Right kidney (tissue), 9 donors: ENCODE data around the gene PFDN1.
A peak's percentile ranks its signal among the peaks of the same experiment; 100 is the strongest.
"Not testable (repeated sequence)": the region's sequence is repeated elsewhere in the genome, so short reads cannot be mapped to it uniquely, and the experiment has no call there.

Experiments
- DNase-seq: peaks from one replicate; pipeline ENCODE4 v3.0.0-alpha.2; 2016
- long read RNA-seq, 8 donors: transcript quantifications; one replicate each; lab custom pipeline, GENCODE V29; 2026

Gene PFDN1
- long read RNA-seq, donor 1, transcript PFDN1-202 (3 exons, 787 nt), result minor isoform, 9 of 75 reads
- long read RNA-seq, donor 1, transcript PFDN1-201 (4 exons, 1,352 nt), result major isoform, 52 of 75 reads
- long read RNA-seq, donor 1, transcript PFDN1-203 (3 exons, 1,091 nt), result minor isoform, 13 of 75 reads
- long read RNA-seq, donor 1, partial matches to known transcripts, result 0 of 75 reads
- long read RNA-seq, donor 1, other reads (novel, unspliced or antisense), result 0 of 75 reads
- long read RNA-seq, donor 2, transcript PFDN1-201 (4 exons, 1,352 nt), result major isoform, 16 of 25 reads
- long read RNA-seq, donor 2, transcript PFDN1-202 (3 exons, 787 nt), result minor isoform, 7 of 25 reads
- long read RNA-seq, donor 2, partial matches to known transcripts, result 0 of 25 reads
- long read RNA-seq, donor 2, other reads (novel, unspliced or antisense), result 0 of 25 reads
- long read RNA-seq, donor 3, transcript PFDN1-201 (4 exons, 1,352 nt), result major isoform, 15 of 26 reads
- long read RNA-seq, donor 3, transcript PFDN1-202 (3 exons, 787 nt), result minor isoform, 6 of 26 reads
- long read RNA-seq, donor 3, partial matches to known transcripts, result 0 of 26 reads
- long read RNA-seq, donor 3, other reads (novel, unspliced or antisense), result 0 of 26 reads
- long read RNA-seq, donor 4, transcript PFDN1-203 (3 exons, 1,091 nt), result minor isoform, 6 of 52 reads
- long read RNA-seq, donor 4, transcript PFDN1-202 (3 exons, 787 nt), result minor isoform, 11 of 52 reads
- long read RNA-seq, donor 4, transcript PFDN1-201 (4 exons, 1,352 nt), result major isoform, 33 of 52 reads
- long read RNA-seq, donor 4, partial matches to known transcripts, result 0 of 52 reads
- long read RNA-seq, donor 4, other reads (novel, unspliced or antisense), result 0 of 52 reads
- long read RNA-seq, donor 5, transcript PFDN1-201 (4 exons, 1,352 nt), result major isoform, 32 of 47 reads
- long read RNA-seq, donor 5, transcript PFDN1-203 (3 exons, 1,091 nt), result minor isoform, 13 of 47 reads
- long read RNA-seq, donor 5, partial matches to known transcripts, result 0 of 47 reads
- long read RNA-seq, donor 5, other reads (novel, unspliced or antisense), result 0 of 47 reads
- long read RNA-seq, donor 6, transcript PFDN1-204 (2 exons, 798 nt), result minor isoform, 6 of 41 reads
- long read RNA-seq, donor 6, transcript PFDN1-201 (4 exons, 1,352 nt), result major isoform, 27 of 41 reads
- long read RNA-seq, donor 6, partial matches to known transcripts, result 0 of 41 reads
- long read RNA-seq, donor 6, other reads (novel, unspliced or antisense), result 0 of 41 reads
- long read RNA-seq, donor 7, transcript PFDN1-201 (4 exons, 1,352 nt), result major isoform, 47 of 79 reads
- long read RNA-seq, donor 7, transcript PFDN1-204 (2 exons, 798 nt), result minor isoform, 5 of 79 reads
- long read RNA-seq, donor 7, transcript PFDN1-203 (3 exons, 1,091 nt), result minor isoform, 10 of 79 reads
- long read RNA-seq, donor 7, transcript PFDN1-202 (3 exons, 787 nt), result minor isoform, 10 of 79 reads
- long read RNA-seq, donor 7, partial matches to known transcripts, result 7 of 79 reads
- long read RNA-seq, donor 7, other reads (novel, unspliced or antisense), result 0 of 79 reads
- long read RNA-seq, donor 8, transcript PFDN1-203 (3 exons, 1,091 nt), result minor isoform, 11 of 56 reads
- long read RNA-seq, donor 8, transcript PFDN1-201 (4 exons, 1,352 nt), result major isoform, 42 of 56 reads
- long read RNA-seq, donor 8, partial matches to known transcripts, result 0 of 56 reads
- long read RNA-seq, donor 8, other reads (novel, unspliced or antisense), result 0 of 56 reads

GRCh38 chr5:140302786-140303639, at the start of gene PFDN1:
Gene PFDN1 (minus strand): TSS chr5:140303101. CDS start chr5:140303073, 28 bp downstream.
- peak; percentile 85 for DNase-seq

- peak; percentile 44 for DNase-seq
These were observed 48.9 kb upstream of the PFDN1 start for GRCh38 chr5:140351609-140352334.

- DNase-seq, result no peak
These were observed 46.3 kb upstream of the PFDN1 start for GRCh38 chr5:140349244-140349643.

- DNase-seq, result no peak
These were observed 45.2 kb upstream of the PFDN1 start for GRCh38 chr5:140348104-140348503.

- no peak for DNase-seq
These were observed 44.5 kb upstream of the PFDN1 start for GRCh38 chr5:140347360-140347759.

DNA sequence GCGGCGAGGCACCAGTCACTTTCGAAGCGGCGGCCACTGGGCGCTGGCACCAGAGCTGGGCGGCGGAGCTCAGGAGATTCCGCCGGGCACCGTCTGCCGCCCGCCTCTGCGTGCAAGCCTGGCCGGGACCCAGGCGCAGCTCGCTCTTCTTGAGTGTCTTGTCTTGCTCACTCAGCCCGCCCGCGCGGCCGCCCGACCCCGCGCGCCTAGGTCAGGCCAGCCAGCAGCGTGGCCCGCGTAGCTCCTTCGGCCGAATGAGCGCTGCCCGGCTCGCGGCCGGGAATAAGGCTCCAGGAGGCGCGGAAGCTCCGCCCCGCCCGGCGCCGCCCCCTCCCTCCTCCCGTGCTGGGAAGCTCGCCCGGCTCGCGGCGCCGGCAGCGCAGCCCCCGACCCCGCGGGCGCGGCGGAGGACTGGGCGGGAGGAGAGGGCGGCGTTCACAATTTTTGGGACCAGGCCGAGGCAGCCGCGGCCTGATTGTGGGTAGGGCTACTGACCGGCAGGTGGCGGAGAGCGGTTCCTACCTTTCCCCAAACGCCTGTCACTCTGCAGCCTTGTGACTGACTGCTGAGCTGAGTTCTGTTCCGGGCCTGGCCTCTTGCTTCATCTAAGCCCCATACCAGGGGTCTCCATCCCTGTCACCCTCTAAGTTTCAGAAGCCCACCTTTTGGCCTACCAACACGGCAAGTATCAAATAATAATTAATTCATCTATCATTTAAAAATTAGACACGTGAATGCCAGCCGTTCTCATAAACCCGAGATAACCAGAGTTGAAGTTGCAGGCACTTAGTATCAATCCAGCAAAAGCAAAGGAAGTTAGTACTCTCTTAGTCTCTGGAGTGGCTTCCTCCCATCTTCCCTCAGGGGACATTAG, 43.7 kb upstream of the PFDN1 start, which contains the start of gene HBEGF:
HBEGF (minus strand) TSS at position 256 of the 874 bp plus-strand sequence. CDS start 275 bp downstream, outside the sequence.
- peak; percentile 96 for DNase-seq

DNA sequence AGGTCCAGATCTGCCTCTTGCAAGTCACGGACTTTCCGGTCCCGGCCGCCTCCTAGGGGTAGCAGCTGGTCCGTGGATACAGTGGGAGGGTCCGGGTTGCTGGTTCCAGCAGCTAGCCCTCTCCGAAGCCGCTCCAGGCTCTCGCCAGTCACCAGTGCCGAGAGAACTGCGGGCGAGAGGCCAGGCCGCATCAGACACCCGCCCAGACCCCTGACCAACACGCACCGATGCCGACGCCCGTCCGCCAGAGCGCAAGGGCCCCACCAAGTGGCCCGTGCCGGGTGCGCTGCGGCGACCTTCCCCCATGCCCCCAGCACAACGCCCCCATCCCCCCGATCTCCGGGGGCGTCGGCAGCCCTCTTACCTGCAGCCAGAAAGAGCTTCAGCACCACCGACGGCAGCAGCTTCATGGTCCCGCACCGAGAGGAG, 43.0 kb upstream of the PFDN1 start:
- DNase-seq, result no peak

DNA sequence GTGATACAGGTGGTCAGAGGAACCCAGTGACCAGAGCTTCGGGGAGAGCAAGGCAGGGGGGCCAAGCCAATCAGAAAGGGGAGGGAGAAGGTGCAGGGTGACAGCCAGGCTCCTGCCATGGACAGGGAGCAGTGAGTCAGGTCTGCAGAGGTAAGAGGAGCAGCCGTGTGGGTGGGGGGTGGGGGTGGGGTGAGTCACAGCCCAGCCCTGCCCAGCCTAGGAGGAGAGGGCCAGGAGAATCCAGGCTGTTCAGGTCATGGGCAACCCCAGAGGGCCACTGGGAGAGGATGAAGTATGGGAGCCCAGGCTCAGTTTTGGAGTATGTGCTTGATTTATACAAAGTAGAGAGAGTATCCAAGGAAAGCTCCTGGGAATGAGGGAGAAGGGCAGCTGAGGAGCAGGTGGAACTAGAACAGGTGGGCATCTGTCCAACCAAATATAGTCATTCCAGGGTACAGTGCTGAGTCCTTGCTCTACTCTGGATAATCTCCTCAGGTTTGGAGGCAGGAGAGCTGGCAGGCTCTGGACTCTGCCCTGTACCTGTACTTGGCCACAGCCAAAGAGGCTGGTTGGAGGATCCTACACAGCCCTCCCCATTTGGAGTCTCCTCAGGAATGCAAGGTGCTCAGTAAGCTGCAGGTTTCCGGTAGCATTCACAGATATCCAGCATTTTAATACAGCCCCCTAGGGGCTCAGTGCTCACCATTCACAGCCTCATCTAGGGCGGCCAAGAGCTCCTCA, 42.0 kb upstream of the PFDN1 start:
- no peak for DNase-seq

GRCh38 chr5:140343849-140344248, 40.9 kb upstream of the PFDN1 start:
- not testable (repeated sequence) for DNase-seq

- no peak for DNase-seq
These were observed 40.0 kb upstream of the PFDN1 start for GRCh38 chr5:140342896-140343295.

DNA sequence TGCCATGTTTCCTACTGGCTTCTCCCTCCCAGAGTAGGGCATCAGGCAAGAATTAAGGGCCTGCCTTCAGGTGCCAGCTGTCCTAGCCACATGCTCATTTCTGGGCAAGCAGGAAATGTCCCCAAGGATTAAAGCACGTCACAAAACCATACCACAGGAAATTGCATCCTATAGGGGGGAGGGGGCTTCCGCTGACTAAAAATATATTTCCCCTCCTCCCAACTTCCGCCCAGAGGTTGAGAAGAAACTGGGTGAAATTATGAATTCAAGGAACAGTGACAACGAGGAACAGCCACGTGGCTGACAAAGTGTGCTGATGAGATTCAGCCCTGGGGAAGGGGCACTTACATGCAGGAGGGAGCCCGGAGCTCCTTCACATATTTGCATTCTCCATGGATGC, 39.4 kb upstream of the PFDN1 start:
- no peak for DNase-seq

DNA sequence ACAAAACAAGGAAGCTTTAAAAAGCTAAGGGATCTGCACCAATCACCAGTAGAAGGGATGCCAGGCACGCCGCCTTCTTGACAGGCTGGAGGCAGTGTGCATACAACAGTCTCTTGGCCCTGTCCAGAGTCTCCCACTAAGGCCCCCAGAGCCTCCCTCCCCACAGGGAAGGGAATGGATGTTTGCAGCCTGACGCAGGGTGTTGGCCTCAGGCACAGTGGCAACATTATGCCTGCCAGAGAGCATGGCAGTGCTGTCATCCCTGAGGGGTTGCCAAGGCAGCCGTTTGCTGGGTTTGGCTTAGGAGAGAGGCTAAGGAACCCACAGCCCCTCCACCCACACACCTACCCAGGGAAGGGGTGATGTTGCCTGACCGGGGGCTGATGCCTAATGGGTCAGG, 38.7 kb upstream of the PFDN1 start:
- no peak for DNase-seq

GRCh38 chr5:140340605-140341121, 37.8 kb upstream of the PFDN1 start:
- no peak for DNase-seq

GRCh38 chr5:140339636-140340035, 36.7 kb upstream of the PFDN1 start:
- no peak for DNase-seq

DNA sequence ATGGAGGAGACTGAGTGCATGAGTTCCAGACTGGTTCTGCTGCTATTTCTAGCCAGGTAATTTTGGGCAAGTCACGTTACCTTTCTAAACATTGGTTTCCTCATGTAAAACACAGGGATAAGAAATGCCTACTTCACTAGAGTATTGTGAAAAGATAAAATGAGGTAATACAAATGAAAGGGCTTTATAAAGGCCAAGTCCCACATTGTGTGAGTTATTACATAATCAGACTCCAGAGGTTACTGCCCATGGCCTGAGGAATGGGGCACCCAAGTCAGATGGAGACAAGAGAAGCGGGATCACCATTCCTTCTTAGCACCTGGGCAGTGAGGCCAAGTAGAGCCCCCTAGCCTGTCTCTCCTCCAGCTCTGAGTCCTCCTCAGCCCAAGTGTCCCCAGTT, 36.0 kb upstream of the PFDN1 start:
- DNase-seq, result no peak

DNA sequence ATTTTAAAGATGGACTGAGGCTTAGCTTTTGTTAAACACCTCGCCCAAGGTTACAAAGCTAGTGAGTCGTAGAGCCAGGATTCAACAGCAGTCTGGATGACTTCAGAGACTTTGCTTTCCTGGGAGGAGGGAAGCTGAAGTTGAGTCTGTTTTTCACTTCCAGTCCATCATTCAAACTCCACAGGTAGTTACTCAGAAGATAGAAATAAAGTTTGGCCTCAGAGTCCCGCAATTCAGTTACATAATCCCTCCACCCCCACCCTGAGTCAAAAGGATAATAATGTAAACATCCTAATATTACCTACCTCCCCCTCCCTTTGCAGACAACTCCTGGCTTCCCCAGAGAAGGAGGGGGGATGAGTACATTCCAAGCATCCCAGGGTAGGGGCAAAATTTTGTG, 35.4 kb upstream of the PFDN1 start:
- DNase-seq, result no peak

DNA sequence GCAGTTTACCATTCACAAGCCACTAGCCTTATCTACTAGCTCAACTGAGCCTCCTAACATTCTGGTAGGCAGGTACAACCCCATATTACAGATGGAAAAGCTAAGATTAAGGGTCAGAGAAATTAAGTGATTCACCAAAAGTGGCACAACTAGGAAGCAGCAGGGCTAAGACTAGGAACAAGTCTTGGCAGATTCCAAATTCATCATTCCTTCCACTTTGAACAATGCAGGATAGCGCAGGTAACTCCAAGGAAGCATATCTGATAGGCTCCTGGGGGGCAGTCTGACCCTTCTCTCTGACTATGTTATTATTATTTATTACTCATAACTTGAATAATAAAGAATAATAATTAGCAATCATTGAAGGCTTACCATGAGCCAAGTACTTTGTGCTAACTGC, 35.0 kb upstream of the PFDN1 start:
- no peak for DNase-seq

DNA sequence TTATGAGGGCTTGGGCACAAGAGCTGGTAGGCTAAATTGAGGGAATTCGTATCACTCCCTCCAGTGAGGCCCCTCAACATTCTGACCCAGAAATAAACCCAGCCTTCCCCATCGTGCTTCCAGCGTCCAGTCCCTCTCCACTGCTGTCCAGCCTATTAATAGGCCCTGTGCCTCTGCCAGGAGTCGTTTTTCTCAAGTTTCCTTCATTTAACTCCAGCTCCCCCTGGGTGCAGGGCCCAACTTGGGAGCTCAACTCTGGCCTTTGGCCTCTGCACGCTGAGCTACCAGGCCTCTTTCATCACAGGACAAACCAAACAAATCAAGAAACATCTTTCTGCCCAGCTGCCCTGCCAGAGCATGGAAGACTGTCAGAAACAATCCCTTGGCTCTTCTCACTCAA, 33.5 kb upstream of the PFDN1 start:
- peak; percentile 51 for DNase-seq
